H7 (cell line): ENCODE results near the gene CDX4. TPM values are rescaled to one million over a fixed set of nuclear protein-coding genes. Genes with fewer than 3 reads are reported as not detected.
"Not testable (repeated sequence)": the region's sequence is repeated elsewhere in the genome, so short reads cannot be mapped to it uniquely, and the experiment has no call there.

ENCODE experiments used
- DNase-seq: peaks from one replicate; pipeline ENCODE4 v3.0.0; 2012
- H3K27me3 ChIP-seq: 2 replicates; pipeline ENCODE4 v1.6.0; 2011; ENCODE audit warnings: mild to moderate bottlenecking, low read length; ENCODE audit not compliant: control insufficient read depth, insufficient read depth
- H3K36me3 ChIP-seq: replicated peaks from 2 replicates; pipeline ENCODE4 v1.5.1; 2011; ENCODE audit warnings: low read length; ENCODE audit not compliant: control insufficient read depth, insufficient read depth
- H3K4me3 ChIP-seq: 2 replicates; pipeline ENCODE4 v1.5.1; 2011; ENCODE audit warnings: low read depth, mild to moderate bottlenecking, control low read depth, low read length, moderate library complexity; ENCODE audit not compliant: insufficient read depth
- total RNA-seq: library from RNA; depleted of rRNA; stranded (reverse); fragments of >200 nt; shearing (Covaris generic); gene quantifications from 2 replicates; pipeline ENCODE4 v1.2.3, GENCODE V29; 2014; rRNA removed

Gene CDX4, protein sequence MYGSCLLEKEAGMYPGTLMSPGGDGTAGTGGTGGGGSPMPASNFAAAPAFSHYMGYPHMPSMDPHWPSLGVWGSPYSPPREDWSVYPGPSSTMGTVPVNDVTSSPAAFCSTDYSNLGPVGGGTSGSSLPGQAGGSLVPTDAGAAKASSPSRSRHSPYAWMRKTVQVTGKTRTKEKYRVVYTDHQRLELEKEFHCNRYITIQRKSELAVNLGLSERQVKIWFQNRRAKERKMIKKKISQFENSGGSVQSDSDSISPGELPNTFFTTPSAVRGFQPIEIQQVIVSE
- total RNA-seq: 21.7 and 23.8 TPM in 2 replicates

DNA sequence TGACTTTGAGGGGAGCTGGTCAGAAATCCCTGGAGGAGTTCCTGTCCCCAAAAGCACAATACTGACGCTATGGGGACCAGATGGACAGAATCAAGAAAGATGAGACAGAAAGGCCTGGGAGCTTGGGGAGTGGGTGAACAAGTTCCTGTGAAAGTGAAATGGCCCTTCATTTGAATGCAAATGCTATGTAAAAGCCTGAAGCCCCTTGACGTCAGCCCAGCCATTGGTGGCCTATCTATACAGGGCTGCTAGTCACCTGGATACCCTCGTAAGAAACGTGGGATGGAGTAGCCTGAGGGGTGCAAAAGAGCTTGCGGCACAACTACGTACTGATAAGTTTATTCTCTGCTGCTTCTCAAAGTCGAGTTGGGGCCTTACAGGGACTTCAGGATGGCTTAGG, at the start of gene CDX4:
Gene CDX4 (plus strand): TSS at position 223 of the 400 bp plus-strand sequence. CDS start 201 bp downstream, outside the sequence.
- Histone ChIP-seq H3K4me3 (peak within 1 kb of the TSS; percentile 35), H3K36me3 (no peaks in the 10 kb centered on the region), H3K27me3 (peaks cover 48% of the 10 kb centered on the region)
- peak; percentile 52 for DNase-seq

DNA sequence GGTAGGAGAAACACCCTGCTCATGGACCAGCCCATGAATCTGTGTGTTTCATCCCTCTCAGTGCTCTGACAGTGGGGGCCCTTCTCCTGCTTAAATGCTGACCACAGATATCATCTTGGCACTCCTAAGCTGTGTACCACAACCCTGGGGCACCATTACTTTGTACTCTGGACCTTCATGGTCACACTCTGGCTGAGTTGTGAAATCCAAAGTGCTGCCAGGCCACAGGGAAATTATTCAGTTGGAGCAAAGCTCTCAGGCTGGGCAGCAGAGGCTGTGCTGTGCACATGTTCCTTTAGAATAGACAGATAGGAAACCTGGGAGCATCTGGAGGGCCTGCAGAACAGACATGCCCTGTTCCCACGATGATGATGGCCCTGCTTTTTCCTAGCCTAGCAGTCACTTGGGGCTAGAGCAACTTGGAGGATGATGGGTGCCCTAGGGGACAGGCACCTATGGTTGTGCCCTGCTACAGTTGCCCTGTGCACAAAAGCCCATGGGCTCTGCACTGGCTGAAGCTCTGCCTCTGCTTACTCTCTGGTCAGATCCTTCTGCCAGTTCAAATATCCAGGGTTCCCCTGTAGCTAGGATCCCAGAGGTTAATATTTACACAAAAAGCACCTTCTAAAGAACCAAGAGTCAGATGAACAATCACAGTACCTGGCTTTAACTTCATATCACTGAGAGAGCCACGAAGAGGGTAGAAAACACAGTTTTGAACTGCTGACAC, 48.5 kb upstream of the CDX4 start:
- H3K4me3 ChIP-seq: no peak overlapping the region
- no peak for DNase-seq
- no peaks in the 10 kb centered on the region for H3K27me3 ChIP-seq
- no peaks in the 10 kb centered on the region for H3K36me3 ChIP-seq

DNA sequence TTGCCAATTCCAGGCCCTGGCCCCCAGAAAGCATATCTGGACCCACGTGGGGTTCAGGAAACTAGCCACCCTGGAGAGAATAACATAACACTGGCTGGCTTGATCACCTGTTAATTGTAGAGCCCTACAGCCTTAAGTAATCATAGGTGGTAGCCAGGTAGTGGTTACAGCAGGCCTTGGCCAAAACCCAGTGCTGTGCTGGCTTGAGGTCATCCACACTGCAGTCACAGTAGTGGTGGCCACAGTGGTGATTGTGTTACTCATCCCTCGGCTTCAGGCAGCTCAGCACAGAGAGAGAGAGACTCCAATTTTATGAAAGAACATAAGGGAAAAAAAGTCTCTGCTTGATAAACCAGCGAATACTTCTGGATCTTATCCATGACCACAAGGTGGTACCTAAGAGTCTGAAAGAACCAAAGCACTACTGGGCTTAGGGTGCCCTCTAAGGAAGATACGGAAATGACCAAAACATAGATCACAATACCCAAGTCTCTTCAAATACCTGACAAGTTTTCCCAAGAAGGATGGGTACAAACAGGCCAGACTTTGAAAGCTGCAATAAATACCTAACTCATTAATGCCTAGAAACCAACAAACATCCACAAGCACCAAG, 46.6 kb upstream of the CDX4 start:
- DNase-seq: peak; percentile 4
- Histone ChIP-seq H3K27me3 (no peaks in the 10 kb centered on the region), H3K4me3 (no peak overlapping the region)

GRCh38 chrX:73401591-73402266, 45.1 kb upstream of the CDX4 start:
- no peak for DNase-seq
- H3K4me3 ChIP-seq: no peak overlapping the region
- no peaks in the 10 kb centered on the region for H3K27me3 ChIP-seq
- H3K36me3 ChIP-seq: no peaks in the 10 kb centered on the region

More for the DNA sequence above, 46.6 kb upstream of the CDX4 start:
- H3K36me3 ChIP-seq: no peaks in the 10 kb centered on the region

GRCh38 chrX:73412930-73413329, 33.9 kb upstream of the CDX4 start:
- no peak overlapping the region for H3K4me3 ChIP-seq
- no peaks in the 10 kb centered on the region for H3K27me3 ChIP-seq
- no peaks in the 10 kb centered on the region for H3K36me3 ChIP-seq
- no peak for DNase-seq

GRCh38 chrX:73447311-73447794, 500 bp downstream of the CDX4 start:
- no peaks in the 10 kb centered on the region for H3K36me3 ChIP-seq
- H3K27me3 ChIP-seq: peaks cover 48% of the 10 kb centered on the region
- peak; percentile 70 for DNase-seq
- H3K4me3 ChIP-seq: peak overlapping the region; percentile 35

DNA sequence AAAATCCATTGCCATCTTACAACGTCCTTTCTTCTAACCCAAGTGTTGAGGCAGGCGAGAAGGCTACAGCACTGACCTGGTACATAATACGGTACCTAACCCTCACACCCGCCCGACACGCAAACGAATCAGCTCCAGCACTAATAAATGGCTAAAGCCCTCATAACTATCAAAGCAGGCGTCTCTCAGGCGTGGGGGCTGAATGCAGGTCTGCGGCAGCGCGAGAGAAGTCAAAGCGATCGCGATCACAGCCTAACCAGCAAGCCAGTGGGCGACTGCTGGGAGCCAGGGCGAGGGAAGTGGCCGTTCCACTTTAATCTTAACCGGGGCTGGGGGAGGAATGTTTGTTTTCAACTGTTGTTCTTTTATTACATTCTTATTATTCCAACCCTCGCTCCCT, 1.5 kb downstream of the CDX4 start:
- Histone ChIP-seq H3K36me3 (no peaks in the 10 kb centered on the region), H3K27me3 (peaks cover 50% of the 10 kb centered on the region), H3K4me3 (peak overlapping the region; percentile 35; the same call in 1 of the 2 replicates)
- DNase-seq: peak; percentile 29

DNA sequence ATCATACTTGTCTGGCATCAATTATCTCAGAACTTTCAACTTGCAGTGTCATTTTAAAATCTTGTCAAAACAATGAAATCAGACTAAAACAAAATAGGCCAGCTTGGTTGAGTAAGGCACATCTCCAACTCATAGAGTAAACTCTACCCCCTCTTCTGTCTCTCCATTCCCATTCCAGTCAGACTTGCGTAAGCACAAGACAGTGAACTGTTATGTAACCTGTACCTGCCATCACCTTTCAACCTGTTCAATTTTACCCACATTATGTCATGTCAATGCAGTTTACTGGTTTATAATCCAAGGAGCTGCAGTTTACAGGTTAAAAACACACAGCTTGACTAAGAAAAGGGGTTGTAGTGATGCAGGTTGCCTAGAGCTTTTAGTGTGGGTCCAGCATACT, 8.3 kb downstream of the CDX4 start:
- Histone ChIP-seq H3K4me3 (no peak overlapping the region), H3K27me3 (peaks cover 19% of the 10 kb centered on the region), H3K36me3 (no peaks in the 10 kb centered on the region)
- DNase-seq: no peak

DNA sequence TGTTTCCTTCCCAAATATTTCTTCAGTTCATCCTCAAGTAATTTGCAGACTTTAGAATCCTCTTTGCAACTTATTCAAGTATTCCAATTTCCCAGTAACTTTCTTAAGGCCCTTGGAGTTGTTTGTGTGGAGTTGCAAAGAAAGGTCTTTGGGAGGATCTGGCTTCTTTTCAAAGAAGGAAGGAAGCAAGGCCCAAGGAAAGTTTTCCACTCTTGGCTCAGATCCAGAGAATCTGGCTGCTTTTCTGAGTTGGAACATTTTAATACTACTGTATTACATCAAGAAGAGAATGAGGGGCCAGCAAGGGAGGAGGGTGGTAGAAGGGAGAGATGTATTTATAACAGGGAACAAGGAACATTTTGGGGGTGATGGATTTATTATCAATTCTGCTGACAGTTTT, 10.5 kb downstream of the CDX4 start:
- DNase-seq: no peak
- Histone ChIP-seq H3K27me3 (peaks cover 6% of the 10 kb centered on the region), H3K36me3 (no peaks in the 10 kb centered on the region), H3K4me3 (no peak overlapping the region)

DNA sequence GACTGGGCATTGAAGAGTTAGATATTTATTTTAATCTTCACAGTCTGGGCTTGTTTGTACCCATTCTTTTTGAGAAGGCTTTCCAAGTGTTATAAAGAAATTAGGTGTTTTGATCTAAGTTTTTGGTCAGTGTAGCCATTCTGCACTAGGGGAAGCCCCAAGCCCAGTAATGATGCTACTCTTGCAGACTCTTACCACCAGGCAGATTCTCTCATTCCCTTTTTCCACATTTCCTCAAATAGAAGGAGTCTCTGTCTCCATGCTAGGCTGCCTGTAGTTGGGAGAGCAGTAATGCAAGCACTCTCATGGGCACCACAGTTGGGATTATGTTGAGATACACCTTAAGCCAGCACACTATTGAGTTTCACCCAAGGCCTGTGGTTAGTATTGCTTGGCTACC, 21.5 kb downstream of the CDX4 start:
- Histone ChIP-seq H3K36me3 (no peaks in the 10 kb centered on the region), H3K4me3 (no peak overlapping the region), H3K27me3 (no peaks in the 10 kb centered on the region)
- DNase-seq: no peak

DNA sequence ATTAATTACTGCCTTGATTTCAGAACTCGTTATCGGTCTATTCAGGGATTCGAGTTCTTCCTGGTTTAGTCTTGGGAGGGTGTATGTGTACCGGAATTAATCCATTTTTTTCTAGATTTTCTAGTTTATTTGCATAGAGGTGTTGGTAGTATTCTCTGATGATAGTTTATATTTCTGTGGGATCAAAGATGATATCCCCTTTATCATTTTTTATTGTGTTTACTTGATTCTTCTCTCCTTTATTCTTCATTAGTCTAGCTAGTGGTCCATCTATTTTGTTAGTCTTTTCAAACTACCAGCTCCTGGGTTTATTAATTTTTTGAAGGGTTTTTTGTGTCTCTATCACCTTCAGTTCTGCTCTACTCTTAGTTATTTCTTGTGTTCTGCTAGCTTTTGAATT, 32.1 kb downstream of the CDX4 start:
- DNase-seq: no peak
- no peaks in the 10 kb centered on the region for H3K36me3 ChIP-seq
- H3K27me3 ChIP-seq: no peaks in the 10 kb centered on the region
- no peak overlapping the region for H3K4me3 ChIP-seq

DNA sequence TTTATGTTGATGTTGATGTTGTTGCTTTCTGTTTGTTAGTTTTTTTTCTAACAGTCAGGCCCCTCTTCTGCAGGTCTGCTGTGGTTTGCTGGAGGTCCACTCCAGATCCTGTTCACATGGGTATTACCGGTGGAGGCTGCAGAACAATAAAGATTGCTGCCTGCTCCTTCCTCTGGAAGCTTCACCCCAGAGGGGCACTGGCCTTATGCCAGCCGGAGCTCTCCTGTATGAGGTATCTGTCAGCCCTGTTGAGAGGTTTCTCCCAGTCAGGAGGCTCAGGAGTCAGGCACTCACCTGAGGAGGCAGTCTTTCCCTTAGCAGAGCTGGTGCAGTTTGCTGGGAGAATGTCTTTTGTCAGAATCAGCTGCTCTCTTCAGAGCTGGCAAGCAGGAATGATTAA, 34.7 kb downstream of the CDX4 start:
- H3K27me3 ChIP-seq: no peaks in the 10 kb centered on the region
- no peaks in the 10 kb centered on the region for H3K36me3 ChIP-seq
- DNase-seq: no peak
- H3K4me3 ChIP-seq: no peak overlapping the region

DNA sequence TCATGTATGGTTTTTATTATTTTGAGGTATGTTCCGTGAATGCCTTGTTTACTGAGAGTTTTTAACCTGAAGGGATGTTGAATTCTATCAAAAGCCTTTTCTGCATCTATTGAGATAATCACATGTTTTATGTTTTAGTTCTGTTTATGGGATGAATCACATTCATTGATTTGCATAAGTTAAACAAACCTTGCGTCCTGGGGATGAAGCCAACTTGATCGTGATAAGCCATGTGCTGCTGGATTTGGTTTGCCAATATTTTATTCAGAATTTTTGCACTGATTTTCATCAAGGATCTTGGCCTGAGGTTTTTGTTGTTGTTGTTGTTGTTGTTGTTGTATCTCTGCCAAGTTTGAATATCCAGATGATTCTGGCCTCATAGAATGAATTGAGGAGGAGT, 43.8 kb downstream of the CDX4 start:
- DNase-seq: no peak
- H3K4me3 ChIP-seq: no peak overlapping the region
- no peaks in the 10 kb centered on the region for H3K36me3 ChIP-seq
- no peaks in the 10 kb centered on the region for H3K27me3 ChIP-seq

DNA sequence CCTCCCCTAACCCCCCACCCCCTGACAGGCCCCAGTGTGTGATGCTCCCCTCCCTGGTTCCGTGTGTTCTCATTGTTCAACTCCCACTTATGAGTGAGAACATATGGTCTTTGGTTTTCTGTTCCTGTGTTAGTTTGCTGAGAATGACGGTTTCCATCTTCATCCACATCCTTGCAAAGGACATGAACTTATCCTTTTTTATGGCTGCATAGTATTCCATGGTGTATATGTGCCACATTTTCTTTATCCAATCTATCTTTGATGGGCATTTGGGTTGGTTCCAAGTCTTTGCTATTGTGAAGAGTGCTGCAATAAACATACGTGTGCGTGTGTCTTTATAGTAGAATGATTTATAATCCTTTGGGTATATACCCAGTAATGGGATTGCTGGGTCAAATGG, 45.3 kb downstream of the CDX4 start:
- H3K27me3 ChIP-seq, H3K4me3 ChIP-seq, H3K36me3 ChIP-seq: not testable (repeated sequence)

More for the DNA sequence above, 45.3 kb downstream of the CDX4 start:
- DNase-seq: not testable (repeated sequence)
